Measurements from ENCODE around the gene PPM1F. TPM values are rescaled to one million over a fixed set of nuclear protein-coding genes. Genes with fewer than 3 reads are reported as not detected.
"Not testable (repeated sequence)": the region's sequence is repeated elsewhere in the genome, so short reads cannot be mapped to it uniquely, and the experiment has no call there.

PPM1F gene
- total RNA-seq, 1 donor from 2014 or later, result 20.5 TPM

- intact Hi-C loops (cut with DNase I); DNase-seq (ENCODE audit: low spot score): not testable (repeated sequence)
These were observed 77.7 kb downstream of the PPM1F start for GRCh38 chr22:21874953-21875352.

DNA sequence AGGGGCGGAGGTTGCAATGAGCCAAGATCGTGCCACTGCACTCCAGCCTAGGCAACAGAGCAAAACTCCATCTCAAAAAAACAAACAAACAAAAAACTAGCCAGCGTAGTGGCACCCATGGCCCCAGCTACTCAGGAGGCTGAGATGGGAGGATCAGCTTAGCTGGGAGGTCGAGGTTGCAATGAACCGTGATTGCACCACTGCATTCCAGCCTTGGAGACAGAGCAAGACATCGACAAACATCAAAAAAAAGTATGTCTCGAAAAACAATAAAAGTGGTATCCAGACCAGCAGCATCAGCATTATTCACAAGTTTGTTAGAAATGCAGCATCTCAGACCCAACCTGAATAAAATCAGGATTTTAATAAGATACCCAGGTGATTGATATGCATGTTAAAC lies 79.0 kb downstream of the PPM1F start:
- intact Hi-C loops (cut with DNase I), result no loop called here
- DNase-seq (ENCODE audit: low spot score), result no peak

DNA sequence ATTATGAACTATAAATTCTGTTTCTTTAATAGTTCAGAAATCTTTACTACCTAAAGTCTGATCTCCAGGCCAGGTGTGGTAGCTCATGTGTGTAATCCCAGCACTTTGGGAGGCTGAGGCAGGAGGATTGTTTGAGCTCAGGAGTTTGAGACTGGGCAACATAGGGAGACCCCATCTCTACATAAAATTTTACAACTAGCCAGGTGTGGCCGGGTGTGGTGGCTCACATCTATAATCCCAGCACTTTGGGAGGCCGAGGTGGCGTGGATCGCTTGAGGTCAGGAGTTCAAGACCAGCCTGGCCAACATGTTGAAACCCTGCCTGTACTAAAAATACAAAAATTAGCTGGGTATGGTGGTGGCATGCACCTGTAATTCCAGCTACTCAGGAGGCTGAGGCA lies 79.9 kb downstream of the PPM1F start:
- DNase-seq (ENCODE audit: low spot score); intact Hi-C loops (cut with DNase I): not testable (repeated sequence)

Other genes starting within 250 kb of the PPM1F start
- 9.6 TPM for gene YPEL1, start 217.1 kb downstream of the PPM1F start, total RNA-seq
- gene MAPK1, start 85.2 kb downstream of the PPM1F start, total RNA-seq, result 124 TPM
- 13.1 TPM for gene TOP3B, start 29.9 kb upstream of the PPM1F start, total RNA-seq

Data from cardiac septum (tissue), 1 donor.